SK-N-SH treated with all-trans-retinoic acid at 6 μM for 48 hours (cell line): ENCODE measurements around the gene HIF1A.

ENCODE experiments used
- ATAC-seq: fragments of 200-7000 bp; cut with Tn5 transposase; 3 replicates; pipeline ENCODE4 v1.9.1; 2020; ENCODE audit warnings: mild to moderate bottlenecking, moderate library complexity
- ARNTL ChIP-seq: fragments of 450-650 bp; formaldehyde crosslinking; IDR thresholded peaks from 2 replicates; pipeline ENCODE4 v1.5.0; 2020; ENCODE audit warnings: low read depth, mild to moderate bottlenecking, moderate library complexity, borderline replicate concordance
- CSDC2 ChIP-seq: fragments of 250-450 bp; sonication (Bioruptor Pico); IDR thresholded peaks from 2 replicates; pipeline ENCODE4 v1.5.0; 2020; ENCODE audit warnings: mild to moderate bottlenecking, moderate library complexity
- CSRNP3 ChIP-seq: fragments of 250-450 bp; sonication (Bioruptor Pico); IDR thresholded peaks from 2 replicates; pipeline ENCODE4 v1.5.1; 2021; ENCODE audit warnings: mild to moderate bottlenecking, moderate library complexity
- ESRRG ChIP-seq: fragments of 250-450 bp; sonication (Bioruptor Pico); IDR thresholded peaks from 2 replicates; pipeline ENCODE4 v1.6.1; 2021; ENCODE audit warnings: mild to moderate bottlenecking
- GLIS3 ChIP-seq: fragments of 250-450 bp; sonication (Bioruptor Pico); IDR thresholded peaks from 2 replicates; pipeline ENCODE4 v1.5.0; 2020; ENCODE audit warnings: mild to moderate bottlenecking, moderate library complexity
- ISL1 ChIP-seq: fragments of 250-450 bp; sonication (Bioruptor Pico); IDR thresholded peaks from 2 replicates; pipeline ENCODE4 v2.1.2; 2022; ENCODE audit warnings: mild to moderate bottlenecking, moderate library complexity
- OSR1 ChIP-seq: fragments of 250-450 bp; sonication (Bioruptor Pico); IDR thresholded peaks from 2 replicates; pipeline ENCODE4 v1.8.0; 2022; ENCODE audit warnings: moderate library complexity, mild to moderate bottlenecking, inconsistent platforms
- POU6F1 ChIP-seq: fragments of 250-450 bp; sonication (Bioruptor Pico); IDR thresholded peaks from 2 replicates; pipeline ENCODE4 v1.8.0; 2021; ENCODE audit warnings: low read depth, mild to moderate bottlenecking, moderate library complexity, borderline replicate concordance
- PPARA ChIP-seq: fragments of 250-450 bp; sonication (Bioruptor Pico); IDR thresholded peaks from 2 replicates; pipeline ENCODE4 v1.5.0; 2020; ENCODE audit warnings: mild to moderate bottlenecking, borderline replicate concordance
- RARB ChIP-seq: fragments of 250-450 bp; sonication (Bioruptor Pico); IDR thresholded peaks from 2 replicates; pipeline ENCODE4 v1.8.0; 2021; ENCODE audit warnings: mild to moderate bottlenecking, moderate library complexity
- SNAI2 ChIP-seq: fragments of 250-450 bp; sonication (Bioruptor Pico); IDR thresholded peaks from 2 replicates; pipeline ENCODE4 v1.5.0; 2020; ENCODE audit warnings: mild to moderate bottlenecking, moderate library complexity
- TCF4 ChIP-seq: fragments of 250-450 bp; sonication (Bioruptor Pico); IDR thresholded peaks from 2 replicates; pipeline ENCODE4 v1.8.0; 2021; ENCODE audit warnings: mild to moderate bottlenecking, moderate library complexity, borderline replicate concordance
- TOX ChIP-seq: fragments of 250-450 bp; sonication (Bioruptor Pico); IDR thresholded peaks from 2 replicates; pipeline ENCODE4 v1.8.0; 2021; ENCODE audit warnings: mild to moderate bottlenecking, moderate library complexity, borderline replicate concordance
- TSHZ2 ChIP-seq: fragments of 250-450 bp; sonication (Bioruptor Pico); IDR thresholded peaks from 2 replicates; pipeline ENCODE4 v1.5.0; 2020; ENCODE audit warnings: mild to moderate bottlenecking, moderate library complexity
- ZC3H10 ChIP-seq: fragments of 250-450 bp; sonication (Bioruptor Pico); IDR thresholded peaks from 2 replicates; pipeline ENCODE4 v1.5.1; 2021; ENCODE audit warnings: mild to moderate bottlenecking, moderate library complexity
- ZFP3 ChIP-seq: fragments of 250-450 bp; sonication (Bioruptor Pico); IDR thresholded peaks from 2 replicates; pipeline ENCODE4 v1.5.0; 2020; ENCODE audit warnings: mild to moderate bottlenecking, moderate library complexity
- ZNF565 ChIP-seq: fragments of 450-650 bp; formaldehyde crosslinking; conservative IDR thresholded peaks from 2 replicates; pipeline ENCODE4 v1.5.0; 2020; ENCODE audit warnings: low read depth, mild to moderate bottlenecking, moderate library complexity
- ZNF70 ChIP-seq: fragments of 450-650 bp; formaldehyde crosslinking; IDR thresholded peaks from 2 replicates; pipeline ENCODE4 v1.5.0; 2020; ENCODE audit warnings: mild to moderate bottlenecking, moderate library complexity
- ZNF8 ChIP-seq: fragments of 450-650 bp; formaldehyde crosslinking; IDR thresholded peaks from 2 replicates; pipeline ENCODE4 v1.5.0; 2020; ENCODE audit warnings: mild to moderate bottlenecking, moderate library complexity
- TF ChIP-seq, protein P1 (sequence below): fragments of 250-450 bp; sonication (Bioruptor Pico); IDR thresholded peaks from 2 replicates; pipeline ENCODE4 v1.5.1; 2020; ENCODE audit warnings: low read depth, mild to moderate bottlenecking, moderate library complexity

The HIF1A gene

GRCh38 chr14:61797309-61797708 lies 102.0 kb downstream of the HIF1A start:
- TF ChIP-seq, protein P1, sequence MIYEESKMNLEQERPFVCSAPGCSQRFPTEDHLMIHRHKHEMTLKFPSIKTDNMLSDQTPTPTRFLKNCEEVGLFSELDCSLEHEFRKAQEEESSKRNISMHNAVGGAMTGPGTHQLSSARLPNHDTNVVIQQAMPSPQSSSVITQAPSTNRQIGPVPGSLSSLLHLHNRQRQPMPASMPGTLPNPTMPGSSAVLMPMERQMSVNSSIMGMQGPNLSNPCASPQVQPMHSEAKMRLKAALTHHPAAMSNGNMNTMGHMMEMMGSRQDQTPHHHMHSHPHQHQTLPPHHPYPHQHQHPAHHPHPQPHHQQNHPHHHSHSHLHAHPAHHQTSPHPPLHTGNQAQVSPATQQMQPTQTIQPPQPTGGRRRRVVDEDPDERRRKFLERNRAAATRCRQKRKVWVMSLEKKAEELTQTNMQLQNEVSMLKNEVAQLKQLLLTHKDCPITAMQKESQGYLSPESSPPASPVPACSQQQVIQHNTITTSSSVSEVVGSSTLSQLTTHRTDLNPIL (CRISPR knock-in tag) = no peak
- TF ChIP-seq ESRRG (CRISPR knock-in tag) (no peak), RARB (CRISPR knock-in tag) (no peak), PPARA (no peak), CSRNP3 (no peak), ZNF70 (CRISPR knock-in tag) (no peak), TCF4 (CRISPR knock-in tag) (no peak), TSHZ2 (no peak), ISL1 (CRISPR knock-in tag) (no peak), OSR1 (CRISPR knock-in tag) (no peak), ZFP3 (CRISPR knock-in tag) (no peak), ZNF565 (no peak), ZC3H10 (CRISPR knock-in tag) (no peak), GLIS3 (CRISPR knock-in tag) (no peak), POU6F1 (CRISPR knock-in tag) (no peak), ARNTL (CRISPR knock-in tag) (no peak), SNAI2 (CRISPR knock-in tag) (no peak), ZNF8 (CRISPR knock-in tag) (no peak), CSDC2 (CRISPR knock-in tag) (no peak), TOX (CRISPR knock-in tag) (no peak)
- no peak for ATAC-seq
